ENCODE results near the gene UGT1A4.

- no peak for TF ChIP-seq CTCF (IDR thresholded peaks at IDR 0.05)
- TF ChIP-seq POLR2AphosphoS5 (IDR thresholded peaks at IDR 0.05) = no peak
Observed at GRCh38 chr2:233792720-233793119, 74.2 kb downstream of the UGT1A4 start.
